GM04503 (cell line): ENCODE data around the gene RPGR.

Experiments used
- DNase-seq: peaks from one replicate; pipeline ENCODE4 v3.0.0-alpha.2; 2012; ENCODE audit warnings: low read depth

Gene RPGR

GRCh38 chrX:38320819-38321218, 6.5 kb downstream of the RPGR start:
- no peak for DNase-seq

GRCh38 chrX:38318606-38319005, 8.7 kb downstream of the RPGR start:
- no peak for DNase-seq

GRCh38 chrX:38318196-38318595, 9.1 kb downstream of the RPGR start:
- DNase-seq, result no peak

GRCh38 chrX:38315186-38315585, 12.1 kb downstream of the RPGR start:
- DNase-seq, result no peak

- no peak for DNase-seq
Measured at GRCh38 chrX:38313190-38313589, 14.1 kb downstream of the RPGR start.

GRCh38 chrX:38312436-38312835, 14.9 kb downstream of the RPGR start:
- DNase-seq, result peak; percentile 49

- DNase-seq, result no peak
Measured at GRCh38 chrX:38311743-38312142, 15.6 kb downstream of the RPGR start.

- DNase-seq, result no peak
Measured at GRCh38 chrX:38305971-38306370, 21.3 kb downstream of the RPGR start.

GRCh38 chrX:38304010-38304409, 23.3 kb downstream of the RPGR start:
- DNase-seq, result no peak

GRCh38 chrX:38293741-38294140, 33.6 kb downstream of the RPGR start:
- DNase-seq, result no peak

GRCh38 chrX:38287674-38288073, 39.6 kb downstream of the RPGR start:
- DNase-seq, result no peak

GRCh38 chrX:38285649-38286048, 41.7 kb downstream of the RPGR start:
- no peak for DNase-seq

- DNase-seq, result no peak
Measured at GRCh38 chrX:38282049-38282448, 45.3 kb downstream of the RPGR start.

GRCh38 chrX:38279188-38279587, 48.1 kb downstream of the RPGR start:
- DNase-seq, result no peak

- DNase-seq, result peak; percentile 10
Measured at GRCh38 chrX:38278682-38279081, 48.6 kb downstream of the RPGR start.

- DNase-seq, result no peak
Measured at GRCh38 chrX:38277802-38278201, 49.5 kb downstream of the RPGR start.

GRCh38 chrX:38277136-38277535, 50.2 kb downstream of the RPGR start:
- no peak for DNase-seq

GRCh38 chrX:38276089-38276488, 51.2 kb downstream of the RPGR start:
- DNase-seq, result no peak

- DNase-seq, result peak; percentile 78
Measured at GRCh38 chrX:38275615-38276014, 51.7 kb downstream of the RPGR start.

- DNase-seq, result no peak
Measured at GRCh38 chrX:38273453-38273852, 53.9 kb downstream of the RPGR start.

- no peak for DNase-seq
Measured at GRCh38 chrX:38271154-38271716, 56.1 kb downstream of the RPGR start.

GRCh38 chrX:38268011-38268410, 59.3 kb downstream of the RPGR start:
- no peak for DNase-seq

GRCh38 chrX:38262715-38263620, 64.3 kb downstream of the RPGR start:
- DNase-seq, result peak; percentile 10

GRCh38 chrX:38260231-38260630, 67.1 kb downstream of the RPGR start:
- DNase-seq, result no peak
